ENCODE results near the gene ASTN2.

- TF ChIP-seq EZH2 (IDR thresholded peaks at IDR 0.05; ENCODE audit: insufficient read depth, poor library complexity, severe bottlenecking) (no peak), EZH2phosphoT487 (IDR thresholded peaks at IDR 0.05; ENCODE audit: insufficient read depth, low read depth) (no peak)
Measured at GRCh38 chr9:116721411-116721810, 693.4 kb downstream of the ASTN2 start.

All from GM23248 (cell line).